Activated T-helper 17 cell treated with anti-CD3 and anti-CD28 coated beads, Interleukin-2, amount 50 U/mL, for 72 hours (primary cell): ENCODE data around the gene IL10. TPM values are rescaled to one million over a fixed set of nuclear protein-coding genes. Genes with fewer than 3 reads are reported as not detected.
A peak's percentile ranks its signal among the peaks of the same experiment; 100 is the strongest.

ENCODE experiments used
- ATAC-seq: fragments of 150-1000 bp; cut with Tn5 transposase; replicated peaks from 2 replicates; pipeline ENCODE4 v1.10.0; 2021; ENCODE audit warnings: mild to moderate bottlenecking, moderate library complexity
- H3K27ac Mint-ChIP-seq: one replicate; pipeline ENCODE4 v1.8.0; 2022; ENCODE audit warnings: mixed read lengths
- H3K27me3 Mint-ChIP-seq: one replicate; pipeline ENCODE4 v1.8.0; 2022; ENCODE audit warnings: mixed read lengths
- H3K36me3 Mint-ChIP-seq: one replicate; pipeline ENCODE4 v1.8.0; 2022; ENCODE audit warnings: low read depth, mild to moderate bottlenecking, mixed read lengths
- H3K4me1 Mint-ChIP-seq: one replicate; pipeline ENCODE4 v1.8.0; 2022; ENCODE audit warnings: mixed read lengths
- H3K4me3 Mint-ChIP-seq: one replicate; pipeline ENCODE4 v1.8.0; 2022; ENCODE audit warnings: mild to moderate bottlenecking, mixed read lengths
- H3K9me3 Mint-ChIP-seq: one replicate; pipeline ENCODE4 v1.8.0; 2022; ENCODE audit warnings: mixed read lengths
- total RNA-seq, 2 donors: library from RNA; stranded (reverse); gene quantifications; one replicate each; pipeline ENCODE4 v1.2.3, GENCODE V29; 2022

Gene IL10
- total RNA-seq, 2 donors from 2014 or later, result 1.8 to 3.2 TPM

DNA sequence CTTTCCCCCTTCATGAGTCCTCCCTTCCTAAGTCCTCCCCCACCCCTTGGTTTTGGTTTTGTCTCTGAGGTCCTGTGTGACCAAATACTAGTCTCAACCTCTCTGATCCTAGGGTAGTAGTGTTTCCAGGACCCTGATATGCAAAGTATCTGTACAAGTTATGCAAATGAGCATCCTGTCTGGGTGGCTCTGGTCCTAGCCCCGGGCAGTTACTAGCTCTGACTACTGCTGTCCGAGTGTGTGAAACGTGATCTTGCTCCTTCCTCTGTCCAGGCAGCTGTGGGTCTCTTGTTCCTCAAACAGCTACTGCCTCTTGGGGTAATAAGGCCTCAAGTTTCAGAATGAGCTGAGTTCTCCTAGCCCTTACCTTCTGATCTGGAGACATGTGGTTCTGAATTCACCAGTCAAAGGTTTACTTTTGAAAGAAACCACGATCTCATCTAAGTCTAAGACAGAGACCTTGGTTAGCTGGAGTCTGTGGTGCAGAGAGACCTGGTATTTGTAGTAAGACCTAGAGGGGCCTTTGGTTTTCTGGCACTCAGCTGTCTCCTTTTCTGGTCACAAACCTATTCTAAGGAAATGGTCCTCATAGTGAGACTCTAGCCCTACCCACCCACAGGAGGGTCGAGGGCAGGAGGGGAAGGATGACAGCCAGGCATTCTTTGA, 32.8 kb downstream of the IL10 start:
- Mint-ChIP-seq H3K4me1 (peaks cover 71% of the 10 kb centered on the region), H3K27me3 (no peaks in the 10 kb centered on the region), H3K9me3 (no peaks in the 10 kb centered on the region), H3K36me3 (peaks cover 34% of the 10 kb centered on the region), H3K4me3 (peak overlapping the region; percentile 56), H3K27ac (peak overlapping the region; percentile 75)
- ATAC-seq, result peak; percentile 72

GRCh38 chr1:206738370-206739366, 33.6 kb downstream of the IL10 start:
- H3K27ac Mint-ChIP-seq, result peak overlapping the region; percentile 75
- H3K4me1 Mint-ChIP-seq, result peaks cover 71% of the 10 kb centered on the region
- no peak for ATAC-seq
- H3K27me3 Mint-ChIP-seq, result no peaks in the 10 kb centered on the region
- peak overlapping the region; percentile 56 for H3K4me3 Mint-ChIP-seq
- peaks cover 42% of the 10 kb centered on the region for H3K36me3 Mint-ChIP-seq
- H3K9me3 Mint-ChIP-seq, result no peaks in the 10 kb centered on the region

DNA sequence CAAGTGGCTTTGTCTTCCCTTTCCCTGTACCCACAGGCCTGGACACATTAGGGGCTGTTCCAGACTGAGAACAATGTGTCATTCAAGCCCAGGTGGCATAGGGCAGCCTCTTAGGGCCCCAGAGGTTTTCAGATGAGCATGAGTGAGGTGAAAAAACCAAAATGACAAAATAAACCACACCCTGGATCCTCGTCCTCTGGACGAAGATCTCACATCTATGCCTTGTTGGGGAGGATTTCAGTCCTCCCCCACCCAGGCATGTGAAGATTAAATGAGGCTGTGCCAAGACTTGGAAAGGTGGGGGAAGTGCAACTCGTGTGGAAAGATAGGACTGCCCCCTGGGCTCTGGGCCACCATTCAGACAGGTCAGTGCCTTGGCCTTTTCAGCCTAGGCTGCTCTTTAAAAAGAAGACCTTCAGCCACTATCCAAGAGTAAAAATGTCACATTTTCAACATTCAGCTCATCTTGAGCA, 34.5 kb downstream of the IL10 start:
- H3K27me3 Mint-ChIP-seq, result no peaks in the 10 kb centered on the region
- H3K4me3 Mint-ChIP-seq, result peak overlapping the region; percentile 56
- H3K36me3 Mint-ChIP-seq, result peaks cover 51% of the 10 kb centered on the region
- no peaks in the 10 kb centered on the region for H3K9me3 Mint-ChIP-seq
- peaks cover 65% of the 10 kb centered on the region for H3K4me1 Mint-ChIP-seq
- ATAC-seq, result peak; percentile 71
- H3K27ac Mint-ChIP-seq, result peak overlapping the region; percentile 75

- Mint-ChIP-seq H3K4me1 (peaks cover 58% of the 10 kb centered on the region), H3K27ac (peak overlapping the region; percentile 75), H3K9me3 (no peaks in the 10 kb centered on the region), H3K27me3 (no peaks in the 10 kb centered on the region), H3K36me3 (peaks cover 58% of the 10 kb centered on the region), H3K4me3 (peak overlapping the region; percentile 56)
- ATAC-seq, result peak; percentile 16
These were observed 35.2 kb downstream of the IL10 start for GRCh38 chr1:206736878-206737728.

DNA sequence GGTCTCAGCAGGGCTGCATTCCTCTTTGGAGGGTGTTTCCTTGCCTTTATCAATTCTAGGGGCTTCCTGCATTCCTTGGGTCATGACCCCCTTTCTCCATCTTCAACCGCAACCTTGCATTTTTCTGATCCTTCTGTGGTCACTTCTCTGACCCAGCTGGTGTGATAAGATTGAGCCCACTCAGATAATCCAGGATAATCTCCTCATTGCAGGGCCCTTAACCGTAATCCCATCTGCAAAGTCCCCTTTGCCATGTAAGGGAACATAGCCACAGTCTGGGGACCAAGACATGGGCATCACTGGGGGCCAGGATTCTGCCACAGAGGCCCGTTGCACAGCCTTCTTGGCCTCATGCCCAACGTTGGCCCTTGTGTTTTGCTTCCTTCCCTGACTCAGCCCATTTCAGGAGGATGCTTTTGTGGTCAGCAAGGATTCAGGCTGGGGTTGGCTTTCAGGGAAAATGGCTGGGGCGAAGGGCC, 36.7 kb downstream of the IL10 start:
- H3K36me3 Mint-ChIP-seq, result peaks cover 72% of the 10 kb centered on the region
- ATAC-seq, result no peak
- H3K27me3 Mint-ChIP-seq, result no peaks in the 10 kb centered on the region
- H3K9me3 Mint-ChIP-seq, result no peaks in the 10 kb centered on the region
- H3K4me3 Mint-ChIP-seq, result peak overlapping the region; percentile 56
- H3K4me1 Mint-ChIP-seq, result peaks cover 46% of the 10 kb centered on the region
- H3K27ac Mint-ChIP-seq, result no peak overlapping the region

DNA sequence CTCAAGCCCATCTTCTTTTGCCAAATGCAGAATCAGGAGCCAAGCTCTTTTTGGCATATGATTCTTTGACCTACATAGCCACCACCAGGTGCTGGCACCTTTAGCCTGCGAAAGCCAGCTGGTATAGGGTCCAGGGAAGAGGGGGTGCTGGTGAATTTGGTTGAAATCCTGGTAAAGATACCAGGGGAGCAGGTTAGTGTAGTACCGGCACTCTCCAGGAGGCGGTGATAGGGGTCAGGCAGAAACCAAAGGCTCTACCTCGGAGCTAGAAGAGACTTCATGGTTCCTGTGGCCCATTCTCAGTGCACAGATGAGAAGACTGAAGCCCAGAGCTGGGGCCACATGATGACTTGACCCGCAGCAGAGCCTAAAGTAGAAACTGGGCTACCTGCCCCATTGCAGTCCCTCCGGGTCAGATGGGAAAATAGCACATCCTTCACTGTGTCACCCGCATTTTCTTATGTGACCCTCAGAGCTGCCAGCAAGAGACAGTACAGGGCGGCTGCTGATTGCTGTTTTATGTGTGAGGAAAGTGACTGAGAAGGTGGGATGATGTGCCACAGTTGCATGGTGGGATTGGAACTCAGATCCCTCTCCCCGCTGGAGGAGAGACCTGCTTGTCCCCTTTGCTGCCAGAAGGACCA, 37.7 kb downstream of the IL10 start:
- peaks cover 78% of the 10 kb centered on the region for H3K36me3 Mint-ChIP-seq
- peak; percentile 22 for ATAC-seq
- H3K27me3 Mint-ChIP-seq, result no peaks in the 10 kb centered on the region
- peaks cover 42% of the 10 kb centered on the region for H3K4me1 Mint-ChIP-seq
- peak overlapping the region; percentile 34 for H3K4me3 Mint-ChIP-seq
- peak overlapping the region; percentile 41 for H3K27ac Mint-ChIP-seq
- no peaks in the 10 kb centered on the region for H3K9me3 Mint-ChIP-seq

DNA sequence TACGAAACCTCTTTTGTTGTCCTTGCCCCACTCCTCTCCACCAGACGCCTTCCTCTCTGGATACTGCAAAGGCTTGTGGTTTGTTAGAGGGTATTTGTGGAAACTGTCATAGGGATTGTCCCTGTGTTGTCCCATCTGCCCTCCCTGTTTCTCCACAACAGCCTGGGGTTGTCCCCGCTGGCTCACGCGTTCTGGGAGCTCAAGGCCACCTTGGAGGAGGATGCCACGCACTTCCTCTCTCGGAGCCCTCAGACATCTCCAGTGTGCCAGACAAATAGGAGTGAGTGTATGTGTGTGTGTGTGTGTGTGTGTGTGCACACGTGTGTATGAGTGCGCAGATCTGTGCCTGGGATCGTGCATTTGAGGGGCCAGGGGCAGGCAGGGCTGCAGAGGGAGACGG, 39.3 kb downstream of the IL10 start:
- H3K36me3 Mint-ChIP-seq, result peaks cover 83% of the 10 kb centered on the region
- H3K27ac Mint-ChIP-seq, result no peak overlapping the region
- H3K27me3 Mint-ChIP-seq, result no peaks in the 10 kb centered on the region
- H3K9me3 Mint-ChIP-seq, result no peaks in the 10 kb centered on the region
- ATAC-seq, result no peak
- no peak overlapping the region for H3K4me3 Mint-ChIP-seq
- H3K4me1 Mint-ChIP-seq, result peaks cover 27% of the 10 kb centered on the region

DNA sequence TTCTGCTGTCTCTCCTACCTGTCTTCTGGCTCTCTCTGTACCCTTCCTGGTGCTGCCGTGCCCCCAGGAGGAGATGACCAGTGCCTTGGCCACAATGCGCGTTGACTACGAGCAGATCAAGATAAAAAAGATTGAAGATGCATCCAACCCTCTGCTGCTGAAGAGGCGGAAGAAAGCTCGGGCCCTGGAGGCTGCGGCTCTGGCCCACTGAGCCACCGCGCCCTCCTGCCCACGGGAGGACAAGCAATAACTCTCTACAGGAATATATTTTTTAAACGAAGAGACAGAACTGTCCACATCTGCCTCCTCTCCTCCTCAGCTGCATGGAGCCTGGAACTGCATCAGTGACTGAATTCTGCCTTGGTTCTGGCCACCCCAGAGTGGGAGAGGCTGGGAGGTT, 39.8 kb downstream of the IL10 start:
- Mint-ChIP-seq H3K4me1 (peaks cover 23% of the 10 kb centered on the region), H3K27ac (no peak overlapping the region), H3K36me3 (peaks cover 83% of the 10 kb centered on the region)

GRCh38 chr1:206729507-206729906, 42.8 kb downstream of the IL10 start:
- H3K9me3 Mint-ChIP-seq, result no peaks in the 10 kb centered on the region
- H3K27ac Mint-ChIP-seq, result peak overlapping the region; percentile 58
- H3K4me3 Mint-ChIP-seq, result no peak overlapping the region
- H3K4me1 Mint-ChIP-seq, result peaks cover 12% of the 10 kb centered on the region
- H3K27me3 Mint-ChIP-seq, result no peaks in the 10 kb centered on the region
- peak; percentile 22 for ATAC-seq
- peaks cover 63% of the 10 kb centered on the region for H3K36me3 Mint-ChIP-seq

More for the DNA sequence above, 39.8 kb downstream of the IL10 start:
- no peak for ATAC-seq
- Mint-ChIP-seq H3K4me3 (no peak overlapping the region), H3K27me3 (no peaks in the 10 kb centered on the region), H3K9me3 (no peaks in the 10 kb centered on the region)

GRCh38 chr1:206729050-206729449, 43.2 kb downstream of the IL10 start:
- H3K4me1 Mint-ChIP-seq, result peaks cover 10% of the 10 kb centered on the region
- ATAC-seq, result no peak
- no peak overlapping the region for H3K27ac Mint-ChIP-seq
- H3K36me3 Mint-ChIP-seq, result peaks cover 59% of the 10 kb centered on the region
- H3K27me3 Mint-ChIP-seq, result no peaks in the 10 kb centered on the region
- H3K9me3 Mint-ChIP-seq, result no peaks in the 10 kb centered on the region
- H3K4me3 Mint-ChIP-seq, result no peak overlapping the region

- peaks cover 54% of the 10 kb centered on the region for H3K36me3 Mint-ChIP-seq
- no peaks in the 10 kb centered on the region for H3K9me3 Mint-ChIP-seq
- H3K4me3 Mint-ChIP-seq, result no peak overlapping the region
- no peak for ATAC-seq
- peaks cover 12% of the 10 kb centered on the region for H3K4me1 Mint-ChIP-seq
- H3K27ac Mint-ChIP-seq, result no peak overlapping the region
- H3K27me3 Mint-ChIP-seq, result no peaks in the 10 kb centered on the region
These were observed 43.7 kb downstream of the IL10 start for GRCh38 chr1:206728697-206728987.

DNA sequence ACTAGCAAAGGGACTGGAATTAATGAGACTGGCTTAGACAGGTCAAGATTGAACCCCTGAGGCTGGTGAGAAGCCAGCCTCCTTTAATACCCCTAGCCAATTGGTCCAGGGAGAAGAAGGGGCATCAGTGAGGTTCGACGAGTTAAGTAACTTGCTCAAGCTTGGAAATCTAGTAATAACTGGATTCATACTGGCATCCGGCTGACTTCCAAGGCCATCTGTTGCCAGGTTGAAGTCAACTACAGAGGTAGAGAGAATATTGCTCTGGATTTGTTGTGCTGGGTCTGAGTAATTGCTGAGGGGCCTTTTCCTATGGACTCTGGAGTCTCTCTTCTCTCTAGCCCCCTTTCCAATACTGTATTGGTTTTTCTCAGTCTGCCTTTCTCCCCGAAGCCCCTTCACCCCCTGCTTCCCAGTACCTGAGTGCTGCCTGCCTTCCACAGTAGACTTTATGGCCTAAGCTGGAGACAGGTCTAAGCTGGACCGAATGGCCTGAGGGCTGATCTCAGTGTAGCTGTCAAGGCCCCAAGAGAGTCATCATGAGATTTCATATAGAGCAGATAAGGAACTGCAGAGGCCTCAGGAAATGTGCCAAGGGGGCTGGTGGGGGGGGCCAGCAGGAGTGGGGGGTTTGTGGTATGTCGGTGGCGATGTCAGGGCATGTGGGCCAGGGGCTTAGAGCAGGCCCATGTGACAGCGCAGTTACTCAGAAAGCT, 44.2 kb downstream of the IL10 start:
- Mint-ChIP-seq H3K27me3 (no peaks in the 10 kb centered on the region), H3K4me3 (no peak overlapping the region), H3K36me3 (peaks cover 49% of the 10 kb centered on the region), H3K9me3 (no peaks in the 10 kb centered on the region), H3K4me1 (peaks cover 12% of the 10 kb centered on the region), H3K27ac (no peak overlapping the region)
- ATAC-seq, result no peak
